Lower leg skin (tissue), 4 donors: Measurements from ENCODE around the gene MAEA. TPM values are rescaled to one million over a fixed set of nuclear protein-coding genes. Genes with fewer than 3 reads are reported as not detected.

Experiments
- DNase-seq, 2 donors: peaks; one replicate each; pipeline ENCODE4 v3.0.0-alpha.2; 2019; ENCODE audit warnings: low spot score in 2 of 2
- H3K4me3 ChIP-seq: fragments of 200-600 bp; sonication (generic); 2 replicates; pipeline ENCODE4 v1.5.1; 2017; ENCODE audit warnings: mild to moderate bottlenecking, low read depth; ENCODE audit not compliant: poor library complexity, severe bottlenecking
- POLR2A ChIP-seq, 2 donors: fragments of 450-650 bp; IDR thresholded peaks; one replicate each; pipeline ENCODE4 v1.6.1; 2016 to 2017; ENCODE audit warnings: antibody characterized with exemption in 2 of 2, mild to moderate bottlenecking in 1 of 2, moderate library complexity in 1 of 2
- WGBS, 2 donors: methylation state at CpG; one replicate each; pipeline ENCODE4 v1.1.5; 2018; 5-methylcytosine and 5-hydroxymethylcytosine counted together
- intact Hi-C: fragments of 100-400 bp; cut with DNase I; formaldehyde crosslinking; loops from one replicate; pipeline ENCODE4 v1.15.0; 2023; ENCODE audit warnings: low total_unique reads
- total RNA-seq, 4 donors: library from RNA; depleted of rRNA; stranded (reverse); fragments of >200 nt; gene quantifications; one replicate each; pipeline ENCODE4 v1.1.0, GENCODE V29; 2016
- TF ChIP-seq, protein P1 (sequence below), 3 donors: fragments of 450-650 bp; IDR thresholded peaks; one replicate each; pipeline ENCODE4 v1.5.1; 2016; ENCODE audit warnings: antibody characterized with exemption in 3 of 3, mild to moderate bottlenecking in 3 of 3, moderate library complexity in 2 of 3

MAEA gene
- total RNA-seq, 4 donors from 2014 or later, result 79.6 to 124 (median 89.4) TPM

DNA sequence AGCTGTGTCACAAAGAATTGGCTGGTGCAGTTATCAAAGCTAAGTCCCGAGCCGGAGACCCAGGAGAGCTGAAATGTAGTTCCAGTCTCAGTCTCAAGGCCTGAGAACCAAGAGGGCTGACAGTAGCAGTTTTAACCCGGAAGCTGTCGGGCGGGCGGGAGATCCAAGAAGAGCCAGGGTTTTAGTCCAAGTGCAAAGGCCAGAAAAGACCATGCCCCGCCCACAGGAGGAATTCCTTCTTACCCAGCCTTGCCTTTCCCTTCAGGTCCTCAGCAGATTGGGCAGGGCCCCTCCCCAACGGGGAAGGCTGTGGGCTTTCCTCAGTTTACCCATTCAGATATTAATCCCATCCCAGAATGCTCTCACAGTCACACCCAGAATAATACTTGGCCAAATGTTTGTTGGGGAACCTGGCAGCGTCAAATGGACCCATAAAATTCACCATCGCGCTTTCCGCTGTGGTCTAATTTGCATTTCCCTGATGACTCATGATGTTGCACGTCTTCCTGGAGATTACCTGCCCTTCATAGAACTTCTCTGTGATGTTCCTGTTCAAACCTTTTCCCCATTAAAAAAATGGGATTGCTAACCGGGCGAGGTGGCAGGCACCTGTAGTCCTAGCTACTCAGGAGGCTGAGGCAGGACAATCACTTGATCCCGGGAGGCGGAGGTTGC is 16.2 kb downstream of the MAEA start:
- DNase-seq, result no peak
- no peak overlapping the region for H3K4me3 ChIP-seq
- intact Hi-C loops, result no loop called here
- TF ChIP-seq, protein P1, sequence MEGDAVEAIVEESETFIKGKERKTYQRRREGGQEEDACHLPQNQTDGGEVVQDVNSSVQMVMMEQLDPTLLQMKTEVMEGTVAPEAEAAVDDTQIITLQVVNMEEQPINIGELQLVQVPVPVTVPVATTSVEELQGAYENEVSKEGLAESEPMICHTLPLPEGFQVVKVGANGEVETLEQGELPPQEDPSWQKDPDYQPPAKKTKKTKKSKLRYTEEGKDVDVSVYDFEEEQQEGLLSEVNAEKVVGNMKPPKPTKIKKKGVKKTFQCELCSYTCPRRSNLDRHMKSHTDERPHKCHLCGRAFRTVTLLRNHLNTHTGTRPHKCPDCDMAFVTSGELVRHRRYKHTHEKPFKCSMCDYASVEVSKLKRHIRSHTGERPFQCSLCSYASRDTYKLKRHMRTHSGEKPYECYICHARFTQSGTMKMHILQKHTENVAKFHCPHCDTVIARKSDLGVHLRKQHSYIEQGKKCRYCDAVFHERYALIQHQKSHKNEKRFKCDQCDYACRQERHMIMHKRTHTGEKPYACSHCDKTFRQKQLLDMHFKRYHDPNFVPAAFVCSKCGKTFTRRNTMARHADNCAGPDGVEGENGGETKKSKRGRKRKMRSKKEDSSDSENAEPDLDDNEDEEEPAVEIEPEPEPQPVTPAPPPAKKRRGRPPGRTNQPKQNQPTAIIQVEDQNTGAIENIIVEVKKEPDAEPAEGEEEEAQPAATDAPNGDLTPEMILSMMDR (IDR thresholded peaks at IDR 0.05), result no peak
- TF ChIP-seq POLR2A (IDR thresholded peaks at IDR 0.05), result no peak
- 69 to 73% methylated on average over 17 of the region's 17 CpGs for WGBS, 2 donors

DNA sequence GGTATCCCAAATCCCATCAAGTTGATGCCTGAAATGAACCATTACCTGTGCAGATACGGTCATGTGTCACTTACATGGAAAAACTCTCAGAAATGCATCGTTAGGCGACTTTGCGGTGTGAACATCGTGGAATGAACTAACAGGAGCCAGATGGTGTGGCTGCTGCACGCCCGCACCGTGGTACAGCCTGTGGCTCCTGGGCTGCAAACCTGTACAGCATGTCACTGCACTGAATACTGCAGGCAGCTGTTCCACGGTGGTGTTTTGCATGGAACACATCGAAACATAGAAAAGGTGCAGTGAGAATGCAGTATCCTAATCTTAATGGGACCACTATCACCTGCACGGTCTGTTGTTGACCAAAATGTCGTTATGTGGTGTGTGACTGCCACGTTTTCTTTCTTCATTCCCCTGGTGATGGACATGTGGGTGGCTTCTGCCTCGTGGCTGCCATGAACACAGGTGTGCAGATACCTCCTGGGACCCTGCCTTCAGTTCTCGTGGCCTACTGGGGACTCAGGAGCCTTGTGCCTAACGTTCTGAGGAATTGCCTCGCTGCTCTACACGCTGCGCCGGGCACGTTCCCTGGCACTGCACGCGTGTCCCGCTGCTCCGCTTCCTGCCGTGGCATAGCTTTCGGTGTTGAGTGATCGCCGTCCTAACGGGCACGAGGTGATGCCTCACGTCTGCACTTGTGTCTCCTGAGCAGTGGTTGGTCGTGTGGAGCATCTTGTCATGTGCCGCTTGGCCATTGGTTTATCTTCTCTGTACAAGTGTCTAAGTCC is 18.5 kb downstream of the MAEA start:
- no peak for DNase-seq
- TF ChIP-seq, protein P1 (IDR thresholded peaks at IDR 0.05), result no peak
- TF ChIP-seq POLR2A (IDR thresholded peaks at IDR 0.05), result no peak
- no peak overlapping the region for H3K4me3 ChIP-seq
- intact Hi-C loops, result no loop called here
- 93% methylated on average over 34 of the region's 34 CpGs for WGBS, 2 donors

DNA sequence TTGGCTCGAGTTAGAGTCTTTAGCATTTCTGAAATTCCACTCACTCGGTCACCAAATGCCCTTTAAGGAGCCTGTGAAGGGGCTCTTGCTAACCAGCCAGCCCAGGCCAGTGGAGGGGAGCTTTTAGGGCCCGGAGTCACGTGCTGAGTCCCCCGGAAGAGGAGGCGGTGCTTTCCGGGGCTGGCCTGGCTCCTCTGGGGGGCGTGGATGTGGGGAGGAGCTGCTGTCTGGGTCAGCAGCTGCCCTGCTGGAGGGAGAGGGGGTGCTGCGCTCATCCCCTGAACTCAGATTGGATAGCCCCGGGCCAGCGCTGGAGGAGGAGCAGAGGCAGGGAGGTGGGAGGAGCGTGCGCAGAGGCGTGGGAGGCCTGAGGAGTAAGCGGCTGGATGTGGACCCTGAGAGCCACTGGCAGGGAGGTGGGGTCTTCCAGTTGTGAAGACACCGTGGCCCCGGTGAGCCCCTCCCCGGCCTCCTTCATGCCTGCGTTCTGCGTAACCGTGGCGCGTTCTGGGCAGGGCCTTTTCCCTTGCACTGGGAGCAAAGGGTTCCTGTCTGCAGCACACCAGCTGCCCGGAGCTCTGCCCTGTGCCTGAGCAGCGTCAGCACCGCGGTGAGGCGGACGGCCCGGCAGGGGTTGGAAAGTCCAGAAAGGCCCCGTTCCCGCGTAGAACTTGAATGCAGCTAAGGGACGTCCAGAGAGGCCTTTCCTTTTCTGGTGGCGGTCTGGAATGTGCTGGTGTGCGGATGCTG is 19.7 kb downstream of the MAEA start:
- 23 to 36% methylated on average over 21 to 28 of the region's 36 CpGs for WGBS, 2 donors
- intact Hi-C loops, result no loop called here
- H3K4me3 ChIP-seq, result no peak overlapping the region
- peak; percentile 84 to 96 for DNase-seq
- TF ChIP-seq, protein P1 (IDR thresholded peaks at IDR 0.05), result no peak
- TF ChIP-seq POLR2A (IDR thresholded peaks at IDR 0.05), result no peak

DNA sequence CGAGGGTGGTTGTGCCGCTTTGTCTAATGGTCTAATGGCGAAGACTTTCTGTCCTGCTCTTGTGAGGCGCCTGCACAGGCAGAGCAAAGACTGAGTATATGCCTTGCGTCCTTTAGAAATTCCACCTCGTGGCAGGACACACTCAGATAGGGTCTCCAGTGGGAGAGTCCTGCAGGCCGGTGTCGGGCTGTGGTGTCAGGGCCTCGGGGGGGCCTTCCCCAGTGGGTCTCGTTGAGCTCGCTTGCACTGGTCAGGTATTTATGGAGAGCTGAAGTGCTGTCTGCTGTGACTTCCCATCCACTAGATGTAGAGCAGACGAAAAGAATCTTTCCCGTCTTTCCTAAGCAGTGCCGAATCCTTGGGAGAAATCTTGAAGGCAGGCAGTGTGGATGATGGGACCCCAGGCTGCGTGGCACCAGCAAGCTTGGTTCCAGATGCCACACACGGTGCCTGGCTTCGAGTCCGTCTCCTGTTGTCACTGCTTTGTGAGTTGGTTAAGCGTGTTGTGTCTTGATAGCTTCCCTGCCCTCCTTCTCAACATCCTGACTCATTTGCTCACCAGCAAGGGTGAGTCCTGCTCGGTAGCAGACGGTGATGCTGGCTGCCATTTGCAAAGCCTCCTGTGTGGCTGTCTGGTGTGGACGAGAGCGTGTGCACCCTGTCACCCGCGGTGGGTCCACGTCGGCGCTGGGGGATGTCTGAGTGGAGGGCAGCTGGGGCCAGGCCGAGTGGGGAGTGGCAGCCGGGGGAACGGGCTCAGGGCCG is 20.5 kb downstream of the MAEA start:
- H3K4me3 ChIP-seq, result no peak overlapping the region
- 74 to 80% methylated on average over 32 of the region's 32 CpGs for WGBS, 2 donors
- TF ChIP-seq, protein P1 (IDR thresholded peaks at IDR 0.05), result no peak
- TF ChIP-seq POLR2A (IDR thresholded peaks at IDR 0.05), result no peak
- no peak for DNase-seq
- intact Hi-C loops, result no loop called here

DNA sequence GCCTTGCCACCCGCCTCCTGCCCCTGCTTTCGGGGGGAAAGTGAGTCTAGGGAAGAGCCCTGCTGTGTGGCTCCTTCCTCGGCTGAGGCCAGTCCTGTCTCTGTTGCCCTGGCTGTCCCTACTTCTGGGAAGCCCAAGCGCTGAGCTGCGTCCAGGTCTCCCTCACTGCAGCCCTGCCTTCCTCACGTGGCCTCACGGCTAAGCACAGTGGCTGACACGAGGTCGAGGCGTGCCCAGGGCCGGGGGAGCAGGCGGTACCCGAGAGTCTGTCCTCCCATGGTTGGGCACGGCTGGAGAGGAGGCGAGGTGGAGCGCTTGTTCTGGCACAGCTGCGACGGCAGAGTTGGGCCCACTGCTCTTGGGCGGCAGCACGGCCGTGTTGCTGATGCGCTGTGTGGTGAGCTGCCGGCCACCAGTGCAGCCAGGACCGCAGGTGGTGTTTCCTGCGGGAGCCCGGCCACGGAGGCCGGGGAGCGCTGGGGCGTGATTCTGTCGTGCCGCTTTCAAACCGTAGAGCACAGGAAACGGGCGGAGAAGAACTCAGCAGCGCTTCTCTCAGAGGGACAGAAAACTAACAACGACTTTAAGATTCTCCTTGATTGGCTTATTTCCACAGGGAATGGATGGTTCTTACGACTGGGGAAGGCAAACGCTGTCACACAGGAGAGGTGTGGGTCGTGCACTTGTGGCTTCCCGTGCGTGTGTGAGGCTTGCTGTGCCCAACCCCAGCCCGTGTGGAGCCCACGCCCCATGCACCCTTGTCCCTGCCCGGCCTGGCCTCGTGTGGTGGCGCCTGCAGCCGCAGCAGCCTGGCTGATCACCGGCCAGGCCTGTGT is 21.3 kb downstream of the MAEA start:
- H3K4me3 ChIP-seq, result no peak overlapping the region
- no peak for TF ChIP-seq POLR2A (IDR thresholded peaks at IDR 0.05)
- TF ChIP-seq, protein P1 (IDR thresholded peaks at IDR 0.05), result no peak
- intact Hi-C loops, result no loop called here
- WGBS, 2 donors, result 89 to 90% methylated on average over 49 of the region's 49 CpGs
- DNase-seq, result no peak
